K562 (cell line): ENCODE results near the gene SPRYD3. TPM values are rescaled to one million over a fixed set of nuclear protein-coding genes. Genes with fewer than 3 reads are reported as not detected.

ENCODE experiments used
- CHD1 ChIP-seq: fragments of 200-600 bp; sonication (generic); IDR thresholded peaks from one replicate; pipeline ENCODE4 v1.6.1; 2012; ENCODE audit warnings: mild to moderate bottlenecking, moderate library complexity, low read length, inconsistent platforms
- E2F8 ChIP-seq: fragments of 450-650 bp; IDR thresholded peaks from 2 replicates; pipeline ENCODE4 v1.7.1; 2018; ENCODE audit warnings: mild to moderate bottlenecking, low read depth; ENCODE audit not compliant: partially characterized antibody
- FOXO4 ChIP-seq: fragments of 450-650 bp; formaldehyde crosslinking; IDR thresholded peaks from 2 replicates; pipeline ENCODE4 v1.4.0; 2020; ENCODE audit warnings: mild to moderate bottlenecking, moderate library complexity
- FOXP4 ChIP-seq: sonication (generic); formaldehyde crosslinking; IDR thresholded peaks from 2 replicates; pipeline ENCODE4 v1.8.0; 2022; ENCODE audit warnings: mild to moderate bottlenecking, missing genetic modification reagents, borderline replicate concordance
- MAFF ChIP-seq: IDR thresholded peaks from 2 replicates; pipeline ENCODE4 v1.6.1; 2012; ENCODE audit warnings: low read length, improper control_type of control experiment
- MXI1 ChIP-seq: IDR thresholded peaks from 2 replicates; pipeline ENCODE4 v1.6.1; 2011; ENCODE audit warnings: low read depth, mild to moderate bottlenecking, improper control_type of control experiment, low read length
- PHTF2 ChIP-seq: fragments of 250-450 bp; sonication (Bioruptor Pico); IDR thresholded peaks from 2 replicates; pipeline ENCODE4 v1.5.0; 2021; ENCODE audit warnings: mild to moderate bottlenecking
- POLR2G ChIP-seq: fragments of 200-400 bp; formaldehyde crosslinking; IDR thresholded peaks from 2 replicates; pipeline ENCODE4 v1.6.1; 2017; ENCODE audit warnings: low read depth, mild to moderate bottlenecking, antibody characterized with exemption, low read length, moderate library complexity
- SNIP1 ChIP-seq: fragments of 450-650 bp; IDR thresholded peaks from 2 replicates; pipeline ENCODE4 v1.7.1; 2017; ENCODE audit warnings: low read depth, mild to moderate bottlenecking
- TARDBP ChIP-seq: fragments of 450-650 bp; IDR thresholded peaks from 2 replicates; pipeline ENCODE4 v1.6.1; 2016
- TOE1 ChIP-seq, 2 experiments: fragments of 450-650 bp in 1 of 2; sonication (generic) in 1 of 2; formaldehyde crosslinking in 1 of 2; IDR thresholded peaks; 2 replicates each; pipeline versions ENCODE4 v1.7.1 to v1.8.0; 2016 to 2022; ENCODE audit warnings: borderline replicate concordance in 2 of 2, mild to moderate bottlenecking in 2 of 2, antibody characterized with exemption in 1 of 2, inconsistent platforms in 1 of 2, low read depth in 1 of 2, missing genetic modification reagents in 1 of 2, moderate library complexity in 1 of 2
- TRIM24 ChIP-seq, 2 experiments: fragments of 450-650 bp; IDR thresholded peaks; 2 replicates each; pipeline ENCODE4 v1.6.1; 2016
- ZMIZ1 ChIP-seq, 2 experiments: fragments of 150-350 bp in 1 of 2; IDR thresholded peaks; 2 replicates each; pipeline ENCODE4 v1.6.1; 2012 to 2016; ENCODE audit warnings: low read depth in 2 of 2, low read length in 2 of 2, mild to moderate bottlenecking in 1 of 2, moderate library complexity in 1 of 2
- ZNF175 ChIP-seq: fragments of 200-800 bp; sonication (Bioruptor generic); IDR thresholded peaks from 2 replicates; pipeline ENCODE4 v1.6.1; 2016; ENCODE audit warnings: low read depth, mild to moderate bottlenecking, missing genetic modification characterization, missing compliant biosample characterization
- ZNF3 ChIP-seq: fragments of 250-450 bp; sonication (Bioruptor Pico); IDR thresholded peaks from 2 replicates; pipeline ENCODE4 v1.5.0; 2021; ENCODE audit warnings: mild to moderate bottlenecking, moderate library complexity
- ZNF408 ChIP-seq: fragments of 250-450 bp; sonication (Bioruptor Pico); IDR thresholded peaks from 2 replicates; pipeline ENCODE4 v1.4.0; 2020; ENCODE audit warnings: low read depth, mild to moderate bottlenecking, moderate library complexity
- ZNF445 ChIP-seq: fragments of 250-450 bp; sonication (Bioruptor Pico); IDR thresholded peaks from 2 replicates; pipeline ENCODE4 v1.4.0; 2020; ENCODE audit warnings: low read depth, mild to moderate bottlenecking, moderate library complexity
- ZNF561 ChIP-seq: fragments of 450-650 bp; formaldehyde crosslinking; conservative IDR thresholded peaks from 2 replicates; pipeline ENCODE4 v1.4.0; 2020; ENCODE audit warnings: mild to moderate bottlenecking, moderate library complexity
- polyA plus RNA-seq, 8 experiments: library from polyadenylated mRNA; depleted of rRNA in 4 of 8; stranded (reverse) in 5 of 8; unstranded in 3 of 8; fragments of >200 nt; fragmentation: Nextera tagmentation in 2 of 8; fragmentation: Illumina TruSeq in 1 of 8; extraction: Ambion mirVana in 2 of 8; extraction: Trizol in 1 of 8; gene quantifications; 2 replicates each; pipeline versions ENCODE4 v1.2.1 to v1.2.3, GENCODE V29; 2011 to 2014; ENCODE audit warnings: inconsistent platforms in 1 of 8, missing spikeins in 1 of 8
- total RNA-seq, 7 experiments: library from RNA; depleted of rRNA in 6 of 7; stranded (reverse); fragments of >200 nt in 6 of 7; fragmentation: Illumina TruSeq in 2 of 7; extraction: Trizol in 2 of 7; gene quantifications; 2 replicates each; pipeline versions ENCODE4 v1.2.1 to v1.2.3, GENCODE V29; 2011 to 2021; ENCODE audit warnings: low replicate concordance in 1 of 7

Gene SPRYD3
- total and polyA plus RNA-seq, 9 of the 15 experiments (the other 6 are each of a cell fraction or from before 2014, with no cell fraction given): 1.5 to 13.6 (median 7.6) TPM

- TF ChIP-seq TRIM24 (IDR thresholded peaks at IDR 0.05): 0 out of 4 replicates have a peak, but pooled peaks of 1 of the 2 experiments have one; percentile 17
- TF ChIP-seq TARDBP: no peak
- no peak for TF ChIP-seq FOXP4 (CRISPR knock-in tag)
- TF ChIP-seq SNIP1: 0 out of 2 replicates have a peak, but pooled peaks have one; percentile 7
- TF ChIP-seq TOE1 (IDR thresholded peaks at IDR 0.05; ENCODE audit: borderline replicate concordance): 0 out of 2 replicates have a peak, but pooled peaks have one; percentile 45
- TF ChIP-seq TOE1 (CRISPR knock-in tag; IDR thresholded peaks at IDR 0.05; ENCODE audit: borderline replicate concordance, low read depth): no peak
- no peak for TF ChIP-seq ZNF175
- no peak for TF ChIP-seq ZNF561 (CRISPR knock-in tag)
- TF ChIP-seq PHTF2: no peak
- TF ChIP-seq ZMIZ1 (IDR thresholded peaks at IDR 0.05; ENCODE audit: low read depth in 2 of 2, low read length in 2 of 2): peak in 1 of 2 experiments; percentile 23; a peak in 1 of 4 replicates
- TF ChIP-seq CHD1: peak; percentile 58
- TF ChIP-seq ZNF408 (CRISPR knock-in tag): no peak
- TF ChIP-seq ZNF445: no peak
- TF ChIP-seq MXI1: no peak
- peak; percentile 87 for TF ChIP-seq POLR2G
- no peak for TF ChIP-seq ZNF3 (CRISPR knock-in tag)
- no peak for TF ChIP-seq E2F8
- no peak for TF ChIP-seq MAFF
- no peak for TF ChIP-seq FOXO4 (CRISPR knock-in tag)
Measured at GRCh38 chr12:53046655-53047220, 32.5 kb downstream of the SPRYD3 start (continued).
